IMR-90 (cell line): ENCODE data around the gene VIPR2. TPM values are rescaled to one million over a fixed set of nuclear protein-coding genes. Genes with fewer than 3 reads are reported as not detected.
"Not testable (repeated sequence)": the region's sequence is repeated elsewhere in the genome, so short reads cannot be mapped to it uniquely, and the experiment has no call there.

Experiments used
- ATAC-seq: fragments of 200-7000 bp; cut with Tn5 transposase; 2 replicates; pipeline ENCODE4 v1.9.1; 2020; ENCODE audit warnings: low read depth, mild to moderate bottlenecking, moderate library complexity
- BruUV-seq: library from RNA; stranded (reverse); fragments of 400-500 nt; replicated peaks from 2 replicates; lab custom pipeline; 2021; lab: Mats Ljungman, UMichigan
- CTCF ChIA-PET: fragments of 300-600 bp; formaldehyde crosslinking; extraction: SDS; loops from one replicate; lab custom pipeline; 2021; ENCODE audit warnings: antibody characterized with exemption; lab: Yijun Ruan, JAX
- POLR2A ChIA-PET: fragments of 300-600 bp; sonication (Branson Sonifier 250); formaldehyde crosslinking; loops from one replicate; lab custom pipeline; 2022; ENCODE audit warnings: antibody characterized with exemption; ENCODE audit not compliant: unreplicated experiment; lab: Charles Lee
- DNase-seq: peaks from one replicate; pipeline ENCODE4 v3.0.0; 2013
- H2AFZ ChIP-seq: replicated peaks from 2 replicates; pipeline ENCODE3; 2013; ENCODE audit warnings: low read length, mild to moderate bottlenecking; ENCODE audit not compliant: poor library complexity
- H2AK5ac ChIP-seq: 2 replicates; pipeline ENCODE4 v1.6.1; 2013; ENCODE audit warnings: low read depth, low read length, inconsistent platforms
- H2AK9ac ChIP-seq: replicated peaks from 2 replicates; pipeline ENCODE3; 2013; ENCODE audit warnings: mild to moderate bottlenecking, low read depth, low read length, moderate library complexity; ENCODE audit not compliant: poor library complexity
- H2BK120ac ChIP-seq: 2 replicates; pipeline ENCODE4 v1.6.1; 2013; ENCODE audit warnings: low read depth, low read length, inconsistent platforms
- H2BK15ac ChIP-seq: 3 replicates; pipeline ENCODE4 v1.6.1; 2013; ENCODE audit warnings: low read depth, low read length, inconsistent platforms
- H2BK20ac ChIP-seq: 2 replicates; pipeline ENCODE4 v1.6.1; 2013; ENCODE audit warnings: low read depth, mild to moderate bottlenecking, inconsistent platforms, low read length, moderate library complexity
- H2BK5ac ChIP-seq: 2 replicates; pipeline ENCODE4 v1.6.1; 2013; ENCODE audit warnings: mild to moderate bottlenecking, low read depth, low read length, inconsistent platforms; ENCODE audit not compliant: poor library complexity, severe bottlenecking
- H3K14ac ChIP-seq: replicated peaks from 2 replicates; pipeline ENCODE4 v1.6.1; 2013; ENCODE audit warnings: low read depth, low read length, inconsistent platforms
- H3K18ac ChIP-seq: 2 replicates; pipeline ENCODE4 v1.6.1; 2013; ENCODE audit warnings: low read depth, low read length, control low read depth
- H3K23ac ChIP-seq: 2 replicates; pipeline ENCODE4 v1.6.1; 2013; ENCODE audit warnings: low read depth, low read length, inconsistent platforms
- H3K27ac ChIP-seq: 2 replicates; pipeline ENCODE4 v1.5.1; 2013; ENCODE audit warnings: mild to moderate bottlenecking, control low read depth, low read length; ENCODE audit not compliant: insufficient read depth
- H3K27me3 ChIP-seq: 2 replicates; pipeline ENCODE4 v1.6.1; 2013; ENCODE audit warnings: low read length; ENCODE audit not compliant: control insufficient read depth, insufficient read depth
- H3K36me3 ChIP-seq: 2 replicates; pipeline ENCODE4 v1.6.1; 2013; ENCODE audit warnings: low read length, mixed read lengths; ENCODE audit not compliant: control insufficient read depth, insufficient read depth
- H3K4ac ChIP-seq: 2 replicates; pipeline ENCODE4 v1.6.1; 2013; ENCODE audit warnings: low read depth, low read length, inconsistent platforms
- H3K4me1 ChIP-seq: 2 replicates; pipeline ENCODE4 v1.6.1; 2013; ENCODE audit warnings: low read length, mixed read lengths; ENCODE audit not compliant: control insufficient read depth, insufficient read depth
- H3K4me2 ChIP-seq: 2 replicates; pipeline ENCODE4 v1.6.1; 2013; ENCODE audit warnings: low read depth, mild to moderate bottlenecking, control low read depth, low read length, moderate library complexity
- H3K4me3 ChIP-seq: 2 replicates; pipeline ENCODE4 v1.5.1; 2013; ENCODE audit warnings: low read depth, mild to moderate bottlenecking, control low read depth, low read length, moderate library complexity; ENCODE audit not compliant: insufficient read depth
- H3K56ac ChIP-seq: 2 replicates; pipeline ENCODE4 v1.6.1; 2013; ENCODE audit warnings: low read length, inconsistent platforms; ENCODE audit not compliant: insufficient read depth; ENCODE audit errors: extremely low read depth
- H3K79me1 ChIP-seq, 2 experiments: 2 replicates each; pipeline ENCODE4 v1.6.1; 2013; ENCODE audit warnings: low read length in 2 of 2, inconsistent platforms in 1 of 2, low read depth in 1 of 2
- H3K9ac ChIP-seq: 2 replicates; pipeline ENCODE4 v1.6.1; 2013; ENCODE audit warnings: low read depth, low read length, control low read depth
- H3K9me1 ChIP-seq: 2 replicates; pipeline ENCODE4 v1.6.1; 2013; ENCODE audit warnings: low read length, inconsistent platforms; ENCODE audit not compliant: insufficient read depth
- H3K9me3 ChIP-seq: 2 replicates; pipeline ENCODE4 v1.6.1; 2013; ENCODE audit warnings: low read length; ENCODE audit not compliant: control insufficient read depth, insufficient read depth
- H4K20me1 ChIP-seq: 2 replicates; pipeline ENCODE4 v1.6.1; 2013; ENCODE audit warnings: low read length, inconsistent platforms; ENCODE audit not compliant: insufficient read depth
- H4K5ac ChIP-seq: 2 replicates; pipeline ENCODE4 v1.6.1; 2013; ENCODE audit warnings: mild to moderate bottlenecking, low read depth, low read length, control low read depth
- H4K8ac ChIP-seq, 2 experiments: 2 replicates each; pipeline ENCODE4 v1.6.1; 2013; ENCODE audit warnings: low read depth in 2 of 2, low read length in 2 of 2, control low read depth in 1 of 2, inconsistent platforms in 1 of 2
- H4K91ac ChIP-seq: 2 replicates; pipeline ENCODE4 v1.6.1; 2013; ENCODE audit warnings: low read depth, low read length, inconsistent platforms; ENCODE audit not compliant: insufficient read depth
- WGBS, 2 experiments: methylation state at CpG; one replicate each; pipeline versions ENCODE4 v1.1.5 to v1.1.7; 2013; ENCODE audit warnings: missing lambda C conversion rate in 2 of 2; ENCODE audit not compliant: insufficient read length in 1 of 2; ENCODE audit errors: extremely low coverage in 2 of 2; 5-methylcytosine and 5-hydroxymethylcytosine counted together
- dilution Hi-C: fragments of 300-500 bp; cut with HindIII; formaldehyde crosslinking; loops from one replicate; pipeline ENCODE4 v1.14.3; 2018; ENCODE audit warnings: low sequenced_read_pairs; ENCODE audit not compliant: unreplicated experiment
- in situ Hi-C: fragments of 300-500 bp; cut with MboI; formaldehyde crosslinking; loops from 3 replicates; pipeline ENCODE4 v1.14.3; 2019; ENCODE audit warnings: low sequenced_read_pairs, inconsistent platforms, mixed read lengths
- intact Hi-C: fragments of 100-400 bp; cut with micrococcal nuclease; formaldehyde crosslinking; loops from 2 replicates; pipeline ENCODE4 v1.10.0; 2022
- polyA plus RNA-seq, 3 experiments: library from polyadenylated mRNA; depleted of rRNA; stranded (reverse); fragments of >200 nt; gene quantifications; 2 replicates each; pipeline ENCODE4 v1.2.3, GENCODE V29; 2012; ENCODE audit warnings: low replicate concordance in 1 of 3
- total RNA-seq: library from RNA; depleted of rRNA; stranded (reverse); fragments of >200 nt; gene quantifications from 2 replicates; pipeline ENCODE4 v1.2.3, GENCODE V29; 2012

VIPR2 gene
- total and polyA plus RNA-seq, 2 of the 4 experiments (the other 2 are of a cell fraction), result not detected

- dilution Hi-C loops, H3K36me3 ChIP-seq, H3K4ac ChIP-seq, H3K27ac ChIP-seq, H4K20me1 ChIP-seq, H3K4me3 ChIP-seq, H2BK20ac ChIP-seq, CTCF ChIA-PET, H2AFZ ChIP-seq, H4K91ac ChIP-seq, H3K9ac ChIP-seq, H3K18ac ChIP-seq, intact Hi-C loops, H3K4me2 ChIP-seq, H3K4me1 ChIP-seq, H2BK5ac ChIP-seq, H3K9me1 ChIP-seq, H3K79me1 ChIP-seq, H3K27me3 ChIP-seq, POLR2A ChIA-PET, H4K5ac ChIP-seq, DNase-seq, H3K56ac ChIP-seq, H3K23ac ChIP-seq, H4K8ac ChIP-seq, ATAC-seq, in situ Hi-C loops, H3K14ac ChIP-seq, H2BK120ac ChIP-seq, BruUV-seq, H2BK15ac ChIP-seq, H2AK5ac ChIP-seq, H2AK9ac ChIP-seq: not testable (repeated sequence)
- H3K9me3 ChIP-seq, result peaks cover 35% of the 10 kb centered on the region
- WGBS, 2 experiments, result no CpG with 5 or more reads among the region's 5 CpGs
Observed at GRCh38 chr7:159082075-159082474, 62.6 kb downstream of the VIPR2 start.
